ENCODE data around the gene GCAT. TPM values are rescaled to one million over a fixed set of nuclear protein-coding genes. Genes with fewer than 3 reads are reported as not detected.

The GCAT gene
- total and polyA plus RNA-seq, 10 of the 15 experiments (the other 5 are each of a cell fraction or from before 2014, with no cell fraction given) = 0.95 to 34.3 (median 15.3) TPM

GRCh38 chr22:37816543-37817180, 8.9 kb downstream of the GCAT start:
- Histone ChIP-seq H3K9ac (ENCODE audit: control insufficient read depth, insufficient read depth, low read length) (no peak overlapping the region), H3K4me1 (ENCODE audit: control insufficient read depth, insufficient read depth, low read length) (peaks cover 10% of the 10 kb centered on the region), H3K79me2 (ENCODE audit: control insufficient read depth, insufficient read depth, low read length) (no peaks in the 10 kb centered on the region), H4K20me1 (ENCODE audit: control insufficient read depth, insufficient read depth) (no peaks in the 10 kb centered on the region), H3K4me2 (ENCODE audit: control insufficient read depth, insufficient read depth) (no peak overlapping the region), H3K36me3 (ENCODE audit: control insufficient read depth in 2 of 2, insufficient read depth in 2 of 2, low read length in 1 of 2) (no peaks in the 10 kb centered on the region), H3K4me3 (no peak overlapping the region), H3K27me3 (replicated peaks in 1 of 2; ENCODE audit: control insufficient read depth in 2 of 2, insufficient read depth in 2 of 2, low read length in 1 of 2) (peaks cover 0 to 2% of the 10 kb centered on the region in 2 experiments; a peak in 2 of 4 replicates), H2AFZ (ENCODE audit: control insufficient read depth, low read depth, low read length) (no peak overlapping the region), H3K9me3 (replicated peaks; ENCODE audit: control insufficient read depth, insufficient read depth, low read length) (no peaks in the 10 kb centered on the region), H3K27ac (ENCODE audit: control insufficient read depth, insufficient read depth) (no peak overlapping the region)
- TF ChIP-seq POLR2A (IDR thresholded peaks at IDR 0.05; ENCODE audit: low read depth, low read length) (no peak), ZBED1 (IDR thresholded peaks at IDR 0.05; ENCODE audit: borderline replicate concordance) (no peak), NR2F1 (conservative IDR thresholded peaks at IDR 0.05) (no peak), MEF2B (IDR thresholded peaks at IDR 0.05; ENCODE audit: partially characterized antibody, poor library complexity, severe bottlenecking) (no peak), SREBF2 (IDR thresholded peaks at IDR 0.05; ENCODE audit: low read length) (no peak)
- intact Hi-C loops (cut with micrococcal nuclease; ENCODE audit: unreplicated experiment) = loop anchor here (1.0 to 5.0 kb wide), 3 partner anchors 47 to 149 kb away; no protein-coding TSS in a partner anchor
- ChIA-PET CTCF (interaction anchor here (0.7 to 8.7 kb wide), 18 partner anchors 8 to 732 kb away, joined by 3 to 121 read pairs (median 4); partner anchors contain the start of genes ANKRD54 and GCAT), SMC1A (ENCODE audit: uncharacterized antibody, unreplicated experiment) (interaction anchor here (0.6 to 5.2 kb wide), 5 partner anchors 46 to 224 kb away, joined by 3 to 53 read pairs (median 4); no protein-coding TSS in a partner anchor), RAD21 (ENCODE audit: unreplicated experiment) (interaction anchor here (0.7 to 3.0 kb wide), 7 partner anchors 9 to 184 kb away, joined by 3 to 18 read pairs (median 5); partner anchors contain the start of genes GCAT and PDXP), POLR2A (interaction anchor here (0.6 kb wide), 1 partner anchor 9 kb away, joined by 7 read pairs; the partner anchor contains the start of gene GCAT)
- WGBS (ENCODE audit: insufficient coverage, insufficient replicate concordance, low lambda C conversion rate, missing lambda C conversion rate) = 64% methylated on average over 23 of the region's 23 CpGs
- in situ Hi-C loops (cut with MboI) = loop anchor here (5.0 kb wide), 2 partner anchors 46 to 146 kb away; no protein-coding TSS in a partner anchor
- FAIRE-seq (no peak), DNase-seq (ENCODE audit: low read depth, low spot score) (no peak), ATAC-seq (no peak)
- no TSS peak for BruUV-seq (replicated peaks)

Measured in GM12878 (cell line).